Memory B cell (primary cell): ENCODE results near the gene FPR1.

ENCODE experiments used
- ATAC-seq: fragments of 150-1000 bp; cut with Tn5 transposase; 2 replicates; pipeline ENCODE4 v1.10.0; 2021; ENCODE audit warnings: low read depth, mild to moderate bottlenecking, moderate library complexity
- DNase-seq, 2 donors: peaks; one replicate each; pipeline ENCODE4 v3.0.0; 2022; ENCODE audit warnings: low spot score in 2 of 2
- H3K27ac Mint-ChIP-seq: one replicate; pipeline ENCODE4 v1.8.0; 2022; ENCODE audit warnings: mild to moderate bottlenecking, moderate library complexity, mixed read lengths
- H3K27me3 Mint-ChIP-seq: one replicate; pipeline ENCODE4 v1.8.0; 2022; ENCODE audit warnings: mixed read lengths
- H3K36me3 Mint-ChIP-seq: one replicate; pipeline ENCODE4 v1.8.0; 2022; ENCODE audit warnings: mild to moderate bottlenecking, mixed read lengths
- H3K4me1 Mint-ChIP-seq: one replicate; pipeline ENCODE4 v1.8.0; 2022; ENCODE audit warnings: mixed read lengths
- H3K4me3 Mint-ChIP-seq: one replicate; pipeline ENCODE4 v1.8.0; 2022; ENCODE audit warnings: mild to moderate bottlenecking, moderate library complexity, mixed read lengths
- H3K9me3 Mint-ChIP-seq: one replicate; pipeline ENCODE4 v1.8.0; 2022; ENCODE audit warnings: mixed read lengths

The FPR1 gene

GRCh38 chr19:51713319-51714285 is 38.1 kb downstream of the FPR1 start:
- peaks cover 28% of the 10 kb centered on the region for H3K4me1 Mint-ChIP-seq
- no peak overlapping the region for H3K27ac Mint-ChIP-seq
- ATAC-seq: no peak
- H3K9me3 Mint-ChIP-seq: peaks cover 10% of the 10 kb centered on the region
- H3K4me3 Mint-ChIP-seq: no peak overlapping the region
- peaks cover 3% of the 10 kb centered on the region for H3K36me3 Mint-ChIP-seq
- H3K27me3 Mint-ChIP-seq: peaks cover 17% of the 10 kb centered on the region
- no peak for DNase-seq

DNA sequence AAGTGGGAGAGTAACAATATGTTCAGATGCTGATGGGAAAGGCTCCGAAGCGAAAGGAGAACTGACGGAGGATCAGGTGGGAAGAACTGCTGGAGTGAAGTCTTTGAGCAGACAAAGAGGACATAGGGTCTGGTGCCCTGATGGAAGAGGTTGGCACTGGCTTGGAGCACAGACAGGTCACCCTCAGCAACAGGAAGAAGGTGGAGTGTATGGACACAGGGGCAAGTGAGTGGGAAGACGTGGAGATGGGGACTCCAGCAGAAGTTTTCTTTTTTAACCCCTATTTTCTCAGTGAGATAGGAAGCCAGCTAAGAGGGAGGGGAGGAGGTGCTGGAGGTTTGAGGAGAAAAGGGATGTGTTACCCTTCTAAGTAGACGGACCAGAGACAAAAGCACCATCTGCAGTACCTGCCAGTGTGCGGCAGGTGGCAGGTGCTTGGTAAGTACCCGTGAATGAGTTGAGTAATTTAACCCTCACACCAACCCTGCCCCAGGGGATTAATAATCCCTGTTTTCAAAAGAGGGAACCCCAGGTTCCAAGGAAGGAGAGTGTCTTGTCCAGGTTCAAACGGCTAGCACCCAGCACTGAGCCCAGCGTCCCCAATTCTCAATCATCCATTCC is 39.1 kb downstream of the FPR1 start:
- peak overlapping the region; percentile 9 for H3K27ac Mint-ChIP-seq
- peaks cover 14% of the 10 kb centered on the region for H3K27me3 Mint-ChIP-seq
- ATAC-seq: peak; percentile 44
- DNase-seq: no peak
- peaks cover 30% of the 10 kb centered on the region for H3K4me1 Mint-ChIP-seq
- peaks cover 10% of the 10 kb centered on the region for H3K9me3 Mint-ChIP-seq
- peaks cover 3% of the 10 kb centered on the region for H3K36me3 Mint-ChIP-seq
- H3K4me3 Mint-ChIP-seq: no peak overlapping the region

DNA sequence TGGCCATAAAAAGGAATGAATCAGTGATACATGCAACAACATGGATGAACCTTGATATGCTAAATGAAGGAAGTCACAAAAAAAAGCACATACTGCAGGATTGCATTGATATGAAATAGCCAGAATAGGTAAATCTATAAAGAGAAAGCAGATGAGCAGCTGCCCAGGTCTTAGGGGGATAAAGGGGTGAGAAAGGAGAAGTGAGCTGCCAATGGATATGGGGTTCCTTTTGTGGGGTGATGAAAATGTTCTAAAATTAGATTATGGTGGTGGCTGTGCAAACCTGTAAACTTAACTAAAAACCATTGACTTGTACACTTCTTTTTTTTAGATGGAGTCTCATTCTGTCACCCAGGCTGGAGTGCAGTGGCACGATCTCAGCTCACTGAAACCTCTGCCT is 40.0 kb downstream of the FPR1 start:
- Mint-ChIP-seq H3K4me3 (no peak overlapping the region), H3K9me3 (peaks cover 10% of the 10 kb centered on the region), H3K27ac (no peak overlapping the region), H3K36me3 (peaks cover 5% of the 10 kb centered on the region), H3K4me1 (peaks cover 30% of the 10 kb centered on the region), H3K27me3 (peaks cover 12% of the 10 kb centered on the region)
- no peak for DNase-seq
- ATAC-seq: no peak

DNA sequence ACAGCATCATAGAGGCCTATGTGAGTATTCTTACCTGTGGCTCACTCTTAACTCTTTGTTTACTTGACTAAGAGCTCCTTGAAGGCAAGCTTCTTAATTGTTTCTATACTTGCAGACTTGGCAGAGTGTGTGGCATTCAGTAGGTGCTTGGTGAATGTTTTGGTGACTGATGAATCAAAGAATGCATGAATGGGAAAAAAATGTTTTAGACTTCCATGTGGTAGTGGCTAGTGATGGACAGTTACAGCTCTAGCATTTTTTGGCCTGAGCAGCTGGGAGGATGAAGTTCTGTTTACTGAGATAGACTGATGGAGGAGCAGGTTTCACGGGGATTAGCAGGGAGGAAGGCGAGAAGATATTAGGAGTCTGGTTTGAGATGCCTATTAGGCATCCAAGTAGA is 41.5 kb downstream of the FPR1 start:
- Mint-ChIP-seq H3K27ac (no peak overlapping the region), H3K4me3 (no peak overlapping the region), H3K27me3 (peaks cover 1% of the 10 kb centered on the region), H3K9me3 (peaks cover 4% of the 10 kb centered on the region), H3K36me3 (peaks cover 12% of the 10 kb centered on the region), H3K4me1 (peaks cover 34% of the 10 kb centered on the region)
- ATAC-seq (no peak), DNase-seq (no peak)

GRCh38 chr19:51709575-51709974 is 42.1 kb downstream of the FPR1 start:
- peaks cover 12% of the 10 kb centered on the region for H3K36me3 Mint-ChIP-seq
- ATAC-seq (no peak), DNase-seq (no peak)
- H3K9me3 Mint-ChIP-seq: peaks cover 2% of the 10 kb centered on the region
- peaks cover 35% of the 10 kb centered on the region for H3K4me1 Mint-ChIP-seq
- H3K4me3 Mint-ChIP-seq: no peak overlapping the region
- H3K27me3 Mint-ChIP-seq: no peaks in the 10 kb centered on the region
- no peak overlapping the region for H3K27ac Mint-ChIP-seq

DNA sequence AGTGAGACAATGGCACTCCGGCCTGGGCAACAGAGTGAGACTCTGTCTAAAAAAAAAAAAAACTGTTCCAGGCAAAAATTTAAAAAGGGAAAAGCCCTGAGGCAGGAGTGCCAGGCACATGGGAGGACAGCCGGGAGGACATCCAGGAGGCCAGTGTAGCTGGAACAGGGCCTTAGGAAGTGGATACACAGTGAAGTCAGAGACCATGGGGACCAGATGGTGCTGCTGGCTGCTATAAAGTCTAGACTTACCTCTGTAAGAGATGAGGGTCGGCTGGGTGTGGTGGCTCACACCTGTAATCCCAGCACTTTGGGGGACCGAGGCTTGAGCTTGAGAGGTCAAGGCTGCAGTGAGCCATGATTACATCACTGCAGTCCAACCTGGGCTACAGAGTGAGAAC is 42.9 kb downstream of the FPR1 start:
- Mint-ChIP-seq H3K4me3 (no peak overlapping the region), H3K9me3 (peaks cover 2% of the 10 kb centered on the region), H3K36me3 (peaks cover 12% of the 10 kb centered on the region), H3K27me3 (no peaks in the 10 kb centered on the region), H3K27ac (no peak overlapping the region), H3K4me1 (peaks cover 35% of the 10 kb centered on the region)
- DNase-seq (no peak), ATAC-seq (no peak)

- Mint-ChIP-seq H3K27ac (no peak overlapping the region), H3K9me3 (peaks cover 2% of the 10 kb centered on the region), H3K27me3 (peaks cover 5% of the 10 kb centered on the region), H3K4me3 (no peak overlapping the region), H3K36me3 (peaks cover 12% of the 10 kb centered on the region), H3K4me1 (peaks cover 39% of the 10 kb centered on the region)
- ATAC-seq (no peak), DNase-seq (no peak)
These were observed 44.8 kb downstream of the FPR1 start for GRCh38 chr19:51706885-51707284.

GRCh38 chr19:51706296-51706695 is 45.4 kb downstream of the FPR1 start:
- peaks cover 5% of the 10 kb centered on the region for H3K27me3 Mint-ChIP-seq
- H3K36me3 Mint-ChIP-seq: peaks cover 12% of the 10 kb centered on the region
- peaks cover 35% of the 10 kb centered on the region for H3K4me1 Mint-ChIP-seq
- peak overlapping the region; percentile 25 for H3K4me3 Mint-ChIP-seq
- peaks cover 2% of the 10 kb centered on the region for H3K9me3 Mint-ChIP-seq
- H3K27ac Mint-ChIP-seq: no peak overlapping the region
- DNase-seq (no peak), ATAC-seq (no peak)

DNA sequence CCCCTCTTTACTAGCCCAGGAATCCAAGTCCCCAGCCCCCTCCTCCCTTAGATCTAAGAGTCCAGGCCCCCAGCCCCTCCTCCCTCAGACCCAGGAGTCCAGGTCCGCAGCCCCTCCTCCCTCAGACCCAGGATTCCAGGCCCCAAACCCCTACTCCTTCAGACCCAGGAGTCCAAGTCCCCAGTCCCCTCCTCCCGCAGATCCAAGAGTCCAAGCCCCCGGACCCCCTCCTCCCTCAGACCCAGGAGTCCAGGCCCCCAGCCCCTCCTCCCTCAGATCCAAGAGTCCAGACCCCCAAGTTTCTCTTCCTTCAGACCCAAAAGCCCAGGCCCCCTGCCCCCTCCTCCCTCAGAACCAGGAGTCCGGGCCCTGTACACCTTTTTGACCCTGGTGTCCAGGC is 47.1 kb downstream of the FPR1 start:
- H3K4me3 Mint-ChIP-seq: peak overlapping the region; percentile 81
- peak overlapping the region; percentile 79 for H3K27ac Mint-ChIP-seq
- peaks cover 12% of the 10 kb centered on the region for H3K36me3 Mint-ChIP-seq
- H3K9me3 Mint-ChIP-seq: peaks cover 3% of the 10 kb centered on the region
- no peak for ATAC-seq
- peaks cover 7% of the 10 kb centered on the region for H3K27me3 Mint-ChIP-seq
- no peak for DNase-seq
- peaks cover 22% of the 10 kb centered on the region for H3K4me1 Mint-ChIP-seq

DNA sequence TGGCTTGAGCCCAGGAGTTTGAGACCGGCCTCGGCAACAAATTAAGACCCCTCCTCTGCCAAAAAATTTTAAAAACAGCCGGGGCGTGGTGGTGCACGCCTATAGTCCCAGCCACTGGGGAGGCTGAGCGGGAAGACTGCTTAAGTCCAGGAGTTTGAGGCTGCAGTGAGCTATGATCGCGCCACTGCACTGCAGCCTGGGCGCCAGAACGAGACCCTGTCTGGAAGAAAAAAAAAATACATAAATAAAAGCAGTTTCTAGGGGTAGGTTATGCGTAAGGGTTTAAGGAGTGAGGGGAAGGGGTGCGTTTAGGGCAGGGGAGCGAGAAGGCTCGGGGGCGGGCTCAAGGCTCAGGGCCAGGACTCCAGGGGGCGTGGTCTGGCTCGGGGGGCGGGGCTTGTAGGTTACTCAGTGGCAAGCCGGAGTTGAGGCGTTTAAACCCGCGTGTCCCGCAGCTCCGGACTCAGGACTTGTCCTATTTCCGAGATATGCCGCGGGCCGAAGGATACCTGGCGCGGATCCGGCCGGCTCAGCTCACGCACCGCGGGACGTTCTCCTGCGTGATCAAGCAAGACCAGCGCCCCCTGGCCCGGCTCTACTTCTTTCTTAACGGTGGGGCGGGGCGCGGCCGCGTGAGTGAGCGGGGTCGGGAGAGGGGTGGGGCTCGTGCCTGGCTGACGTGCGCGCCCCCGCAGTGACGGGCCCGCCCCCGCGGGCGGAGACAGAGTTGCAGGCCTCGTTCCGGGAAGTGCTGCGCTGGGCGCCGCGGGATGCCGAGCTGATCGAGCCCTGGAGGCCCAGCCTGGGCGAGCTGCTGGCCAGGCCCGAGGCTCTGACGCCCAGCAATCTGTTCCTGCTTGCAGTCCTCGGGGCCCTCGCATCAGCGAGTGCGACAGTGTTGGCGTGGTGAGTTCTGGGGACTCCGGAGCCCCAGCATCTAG is 47.8 kb downstream of the FPR1 start:
- Mint-ChIP-seq H3K4me1 (peaks cover 21% of the 10 kb centered on the region), H3K4me3 (peak overlapping the region; percentile 81), H3K27me3 (peaks cover 10% of the 10 kb centered on the region), H3K9me3 (peaks cover 1% of the 10 kb centered on the region), H3K27ac (peak overlapping the region; percentile 79), H3K36me3 (peaks cover 12% of the 10 kb centered on the region)
- peak; percentile 94 to 98 for DNase-seq
- ATAC-seq: peak; percentile 93

DNA sequence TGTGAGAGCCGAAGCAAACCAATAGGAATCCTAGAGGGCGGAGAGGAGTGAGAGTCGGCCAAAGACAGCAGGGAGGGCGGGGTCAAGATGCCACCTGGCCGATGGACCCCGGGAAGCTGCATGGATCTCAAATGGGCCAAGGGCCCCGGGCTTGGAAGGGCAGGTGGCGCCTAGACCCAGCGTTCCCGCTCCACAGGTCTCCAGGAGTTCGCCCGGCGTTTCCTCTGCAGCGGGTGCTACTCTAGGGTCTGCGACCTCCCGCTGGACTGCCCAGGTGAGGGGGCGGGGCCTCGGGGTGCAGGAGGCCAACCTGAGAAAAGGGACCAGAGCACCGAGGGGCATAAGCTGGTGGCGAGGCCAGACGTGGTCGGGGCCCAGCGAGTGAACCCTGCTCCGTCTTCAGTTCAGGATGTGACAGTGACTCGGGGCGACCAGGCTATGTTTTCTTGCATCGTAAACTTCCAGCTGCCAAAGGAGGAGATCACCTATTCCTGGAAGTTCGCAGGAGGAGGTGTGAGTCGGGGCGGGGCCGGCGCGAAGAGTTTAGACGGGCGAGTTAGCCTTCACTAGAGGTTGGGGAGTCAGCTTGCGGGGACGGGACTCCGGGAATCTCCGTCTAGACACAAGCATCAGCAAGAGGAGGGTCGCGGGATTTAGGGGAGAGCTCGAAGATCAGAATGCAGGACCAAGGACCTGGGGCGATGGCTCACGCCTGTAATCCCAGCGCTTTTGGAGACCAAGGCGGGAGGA is 48.7 kb downstream of the FPR1 start:
- peaks cover 19% of the 10 kb centered on the region for H3K4me1 Mint-ChIP-seq
- peaks cover 10% of the 10 kb centered on the region for H3K27me3 Mint-ChIP-seq
- H3K9me3 Mint-ChIP-seq: peaks cover 1% of the 10 kb centered on the region
- no peak for DNase-seq
- no peak for ATAC-seq
- peaks cover 12% of the 10 kb centered on the region for H3K36me3 Mint-ChIP-seq
- peak overlapping the region; percentile 81 for H3K4me3 Mint-ChIP-seq
- peak overlapping the region; percentile 79 for H3K27ac Mint-ChIP-seq

GRCh38 chr19:51702103-51702824 is 49.4 kb downstream of the FPR1 start:
- DNase-seq (peak; percentile 40 to 52), ATAC-seq (no peak)
- Mint-ChIP-seq H3K27ac (no peak overlapping the region), H3K4me3 (peak overlapping the region; percentile 81), H3K36me3 (peaks cover 12% of the 10 kb centered on the region), H3K27me3 (peaks cover 10% of the 10 kb centered on the region), H3K9me3 (peaks cover 1% of the 10 kb centered on the region), H3K4me1 (peaks cover 19% of the 10 kb centered on the region)
